Uterus (tissue), 2 donors: ENCODE results near the gene FHIT.

Source experiments
- POLR2A ChIP-seq, 2 donors: fragments of 450-650 bp; IDR thresholded peaks; one replicate each; pipeline ENCODE4 v1.6.1; 2016; ENCODE audit warnings: antibody characterized with exemption in 2 of 2, mild to moderate bottlenecking in 1 of 2, moderate library complexity in 1 of 2
- TF ChIP-seq, protein P1 (sequence below), 4 experiments: fragments of 200-600 bp in 2 of 4; fragments of 450-650 bp in 2 of 4; sonication (generic) in 2 of 4; IDR thresholded peaks; one replicate each; pipeline ENCODE4 v1.5.1; 2016 to 2019; ENCODE audit warnings: antibody characterized with exemption in 4 of 4, mild to moderate bottlenecking in 2 of 4, moderate library complexity in 1 of 4

DNA sequence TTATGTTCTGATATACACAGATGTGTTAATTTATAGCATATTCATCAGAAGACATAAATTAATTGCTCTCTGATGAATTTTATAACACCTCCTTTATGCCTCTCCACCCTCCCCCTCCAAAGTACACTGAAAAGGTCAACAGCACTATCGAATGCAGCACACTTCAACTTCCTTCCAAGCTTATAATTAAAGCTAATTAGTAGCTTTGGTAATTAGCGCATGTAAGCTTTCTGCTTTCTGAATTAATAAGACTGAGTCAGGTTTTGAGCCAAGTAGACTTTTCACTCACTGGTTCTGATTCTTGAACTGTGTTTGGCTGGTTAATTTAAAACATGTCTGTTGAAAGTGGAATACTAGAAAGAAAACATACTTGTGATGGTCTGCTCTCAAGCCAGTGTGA is 1440.6 kb downstream of the FHIT start:
- TF ChIP-seq POLR2A (IDR thresholded peaks at IDR 0.05) = no peak
- TF ChIP-seq, protein P1, sequence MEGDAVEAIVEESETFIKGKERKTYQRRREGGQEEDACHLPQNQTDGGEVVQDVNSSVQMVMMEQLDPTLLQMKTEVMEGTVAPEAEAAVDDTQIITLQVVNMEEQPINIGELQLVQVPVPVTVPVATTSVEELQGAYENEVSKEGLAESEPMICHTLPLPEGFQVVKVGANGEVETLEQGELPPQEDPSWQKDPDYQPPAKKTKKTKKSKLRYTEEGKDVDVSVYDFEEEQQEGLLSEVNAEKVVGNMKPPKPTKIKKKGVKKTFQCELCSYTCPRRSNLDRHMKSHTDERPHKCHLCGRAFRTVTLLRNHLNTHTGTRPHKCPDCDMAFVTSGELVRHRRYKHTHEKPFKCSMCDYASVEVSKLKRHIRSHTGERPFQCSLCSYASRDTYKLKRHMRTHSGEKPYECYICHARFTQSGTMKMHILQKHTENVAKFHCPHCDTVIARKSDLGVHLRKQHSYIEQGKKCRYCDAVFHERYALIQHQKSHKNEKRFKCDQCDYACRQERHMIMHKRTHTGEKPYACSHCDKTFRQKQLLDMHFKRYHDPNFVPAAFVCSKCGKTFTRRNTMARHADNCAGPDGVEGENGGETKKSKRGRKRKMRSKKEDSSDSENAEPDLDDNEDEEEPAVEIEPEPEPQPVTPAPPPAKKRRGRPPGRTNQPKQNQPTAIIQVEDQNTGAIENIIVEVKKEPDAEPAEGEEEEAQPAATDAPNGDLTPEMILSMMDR (IDR thresholded peaks at IDR 0.05) = no peak
